ENCODE data around the gene TTLL6. TPM values are rescaled to one million over a fixed set of nuclear protein-coding genes. Genes with fewer than 3 reads are reported as not detected.

TTLL6 gene
- total and polyA plus RNA-seq, 2 donors from 2014 or later, result 2.3 to 4.2 TPM

DNA sequence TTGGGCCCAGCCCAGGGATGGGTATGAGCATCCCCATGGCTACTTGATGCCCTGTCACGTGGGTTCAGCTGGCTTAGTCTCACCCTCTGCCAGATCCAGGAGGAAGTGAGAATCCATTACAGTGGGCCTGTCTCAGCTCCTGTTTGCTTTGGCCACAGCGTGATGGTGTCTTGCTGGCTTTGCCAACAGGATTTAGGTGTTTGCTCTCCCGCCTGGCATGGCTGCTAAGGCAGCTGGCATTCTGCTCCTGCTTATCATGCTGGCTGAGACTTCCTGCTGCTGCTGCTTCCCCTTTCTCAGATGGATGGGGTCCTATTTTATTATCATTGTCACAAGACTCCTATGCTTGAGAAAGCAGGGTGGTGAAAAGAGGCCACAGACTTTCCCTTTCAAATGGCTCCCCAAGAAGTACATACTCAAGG is 60.2 kb downstream of the TTLL6 start:
- peaks cover 53% of the 10 kb centered on the region for H3K27me3 ChIP-seq (ENCODE audit: control insufficient read depth, insufficient read depth, low read length)
- no peak overlapping the region for H3K4me3 ChIP-seq (ENCODE audit: low read length in 3 of 3)
- TF ChIP-seq, protein P1, sequence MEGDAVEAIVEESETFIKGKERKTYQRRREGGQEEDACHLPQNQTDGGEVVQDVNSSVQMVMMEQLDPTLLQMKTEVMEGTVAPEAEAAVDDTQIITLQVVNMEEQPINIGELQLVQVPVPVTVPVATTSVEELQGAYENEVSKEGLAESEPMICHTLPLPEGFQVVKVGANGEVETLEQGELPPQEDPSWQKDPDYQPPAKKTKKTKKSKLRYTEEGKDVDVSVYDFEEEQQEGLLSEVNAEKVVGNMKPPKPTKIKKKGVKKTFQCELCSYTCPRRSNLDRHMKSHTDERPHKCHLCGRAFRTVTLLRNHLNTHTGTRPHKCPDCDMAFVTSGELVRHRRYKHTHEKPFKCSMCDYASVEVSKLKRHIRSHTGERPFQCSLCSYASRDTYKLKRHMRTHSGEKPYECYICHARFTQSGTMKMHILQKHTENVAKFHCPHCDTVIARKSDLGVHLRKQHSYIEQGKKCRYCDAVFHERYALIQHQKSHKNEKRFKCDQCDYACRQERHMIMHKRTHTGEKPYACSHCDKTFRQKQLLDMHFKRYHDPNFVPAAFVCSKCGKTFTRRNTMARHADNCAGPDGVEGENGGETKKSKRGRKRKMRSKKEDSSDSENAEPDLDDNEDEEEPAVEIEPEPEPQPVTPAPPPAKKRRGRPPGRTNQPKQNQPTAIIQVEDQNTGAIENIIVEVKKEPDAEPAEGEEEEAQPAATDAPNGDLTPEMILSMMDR (IDR thresholded peaks at IDR 0.05; ENCODE audit: borderline replicate concordance, extremely low read depth, insufficient read depth), result no peak
- H3K27ac ChIP-seq (ENCODE audit: low read depth in 2 of 2, low read length in 2 of 2), result no peak overlapping the region
- intact Hi-C loops (cut with DNase I), result no loop called here
- DNase-seq (no peak), FAIRE-seq (no peak)
- peaks cover 0 to 2% (median 0%) of the 10 kb centered on the region in 3 donors for H3K4me1 ChIP-seq (ENCODE audit: control insufficient read depth in 2 of 3, insufficient read depth in 2 of 3, low read depth in 1 of 3, low read length in 3 of 3)
- no peaks in the 10 kb centered on the region for H3K36me3 ChIP-seq (ENCODE audit: control insufficient read depth in 2 of 3, insufficient read depth in 3 of 3, low read length in 3 of 3)
- no peaks in the 10 kb centered on the region for H3K9me3 ChIP-seq (ENCODE audit: control insufficient read depth in 2 of 3, insufficient read depth in 1 of 3, low read length in 3 of 3)
- H3K9ac ChIP-seq (ENCODE audit: low read length in 3 of 3), result no peak overlapping the region

DNA sequence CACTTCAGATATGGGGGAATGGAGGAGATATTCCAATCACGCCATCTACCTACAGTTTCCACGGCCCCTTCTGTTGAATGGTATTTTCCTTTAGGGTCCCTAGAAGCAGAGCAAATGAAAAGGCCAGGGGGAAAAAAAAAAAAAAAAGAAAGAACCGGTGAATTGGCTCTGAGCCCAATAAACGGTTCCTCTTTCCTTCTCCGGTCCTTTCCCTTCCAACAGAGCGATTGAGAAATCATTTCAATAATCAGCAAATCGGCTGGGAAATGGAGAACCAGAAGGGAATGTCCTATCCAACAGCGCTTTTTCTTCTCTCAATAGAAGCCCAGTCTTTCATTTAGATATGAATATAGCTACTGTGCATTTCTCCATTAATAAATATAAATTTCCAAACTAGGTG is 61.7 kb downstream of the TTLL6 start:
- FAIRE-seq (no peak), DNase-seq (no peak)
- Histone ChIP-seq H3K27me3 (ENCODE audit: control insufficient read depth, insufficient read depth, low read length) (peaks cover 67% of the 10 kb centered on the region), H3K9me3 (ENCODE audit: control insufficient read depth in 2 of 3, insufficient read depth in 1 of 3, low read length in 3 of 3) (no peaks in the 10 kb centered on the region), H3K9ac (ENCODE audit: low read length in 3 of 3) (no peak overlapping the region), H3K27ac (ENCODE audit: low read depth in 2 of 2, low read length in 2 of 2) (no peak overlapping the region), H3K36me3 (ENCODE audit: control insufficient read depth in 2 of 3, insufficient read depth in 3 of 3, low read length in 3 of 3) (no peaks in the 10 kb centered on the region), H3K4me1 (ENCODE audit: control insufficient read depth in 2 of 3, insufficient read depth in 2 of 3, low read depth in 1 of 3, low read length in 3 of 3) (peaks cover 0 to 2% (median 0%) of the 10 kb centered on the region in 3 donors), H3K4me3 (ENCODE audit: low read length in 3 of 3) (no peak overlapping the region)
- TF ChIP-seq, protein P1 (IDR thresholded peaks at IDR 0.05; ENCODE audit: borderline replicate concordance, extremely low read depth, insufficient read depth), result no peak
- intact Hi-C loops (cut with DNase I), result no loop called here

DNA sequence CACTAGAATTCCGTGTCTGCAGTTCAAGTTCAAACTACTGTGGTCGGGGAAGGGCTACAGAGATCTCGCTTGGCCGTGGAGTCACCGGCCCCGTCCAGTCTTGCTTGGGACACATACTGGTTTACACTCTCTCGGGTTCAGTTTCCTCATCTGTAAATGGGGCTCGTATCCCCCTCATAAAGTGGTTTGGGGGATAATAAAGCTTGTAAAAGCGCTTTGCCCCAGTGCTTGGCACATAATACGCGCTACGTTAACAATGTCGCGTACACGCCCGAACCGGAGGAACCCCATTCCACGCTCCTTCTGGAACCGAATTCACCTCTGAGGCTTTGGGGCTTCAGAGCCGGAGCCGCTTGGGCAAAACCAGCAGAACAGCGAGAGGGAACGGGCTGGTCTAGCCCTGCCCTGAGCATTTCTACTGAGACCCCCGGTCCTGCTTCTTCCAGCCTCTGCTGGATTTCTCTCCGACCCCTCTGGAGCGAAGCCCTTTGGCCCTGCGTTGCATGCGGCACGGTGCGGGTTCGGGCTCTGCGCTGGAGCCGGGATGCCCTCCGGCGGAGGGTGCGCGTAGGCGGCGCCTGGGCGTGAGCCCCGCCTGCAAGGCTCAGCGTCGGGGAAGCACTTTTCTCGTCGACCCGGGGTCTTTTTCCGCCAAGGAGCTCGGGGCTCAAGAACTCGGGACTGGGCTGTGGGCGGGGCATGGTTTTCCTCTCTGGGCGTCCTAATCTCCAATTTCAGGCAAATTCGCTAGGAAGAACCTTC is 62.3 kb downstream of the TTLL6 start:
- Histone ChIP-seq H3K27me3 (ENCODE audit: control insufficient read depth, insufficient read depth, low read length) (peaks cover 74% of the 10 kb centered on the region), H3K4me1 (ENCODE audit: control insufficient read depth in 2 of 3, insufficient read depth in 2 of 3, low read depth in 1 of 3, low read length in 3 of 3) (peaks cover 0 to 2% (median 0%) of the 10 kb centered on the region in 3 donors), H3K27ac (ENCODE audit: low read depth in 2 of 2, low read length in 2 of 2) (no peak overlapping the region), H3K36me3 (ENCODE audit: control insufficient read depth in 2 of 3, insufficient read depth in 3 of 3, low read length in 3 of 3) (no peaks in the 10 kb centered on the region), H3K9me3 (ENCODE audit: control insufficient read depth in 2 of 3, insufficient read depth in 1 of 3, low read length in 3 of 3) (no peaks in the 10 kb centered on the region), H3K9ac (ENCODE audit: low read length in 3 of 3) (no peak overlapping the region), H3K4me3 (ENCODE audit: low read length in 3 of 3) (no peak overlapping the region)
- FAIRE-seq, result no peak
- intact Hi-C loops (cut with DNase I), result no loop called here
- TF ChIP-seq, protein P1 (IDR thresholded peaks at IDR 0.05; ENCODE audit: borderline replicate concordance, extremely low read depth, insufficient read depth), result no peak
- peak in 1 of 5 donors; percentile 33 for DNase-seq
